ENCODE results near the gene OAT.
A peak's percentile ranks its signal among the peaks of the same experiment; 100 is the strongest.
"Not testable (repeated sequence)": the region's sequence is repeated elsewhere in the genome, so short reads cannot be mapped to it uniquely, and the experiment has no call there.

The OAT gene

DNA sequence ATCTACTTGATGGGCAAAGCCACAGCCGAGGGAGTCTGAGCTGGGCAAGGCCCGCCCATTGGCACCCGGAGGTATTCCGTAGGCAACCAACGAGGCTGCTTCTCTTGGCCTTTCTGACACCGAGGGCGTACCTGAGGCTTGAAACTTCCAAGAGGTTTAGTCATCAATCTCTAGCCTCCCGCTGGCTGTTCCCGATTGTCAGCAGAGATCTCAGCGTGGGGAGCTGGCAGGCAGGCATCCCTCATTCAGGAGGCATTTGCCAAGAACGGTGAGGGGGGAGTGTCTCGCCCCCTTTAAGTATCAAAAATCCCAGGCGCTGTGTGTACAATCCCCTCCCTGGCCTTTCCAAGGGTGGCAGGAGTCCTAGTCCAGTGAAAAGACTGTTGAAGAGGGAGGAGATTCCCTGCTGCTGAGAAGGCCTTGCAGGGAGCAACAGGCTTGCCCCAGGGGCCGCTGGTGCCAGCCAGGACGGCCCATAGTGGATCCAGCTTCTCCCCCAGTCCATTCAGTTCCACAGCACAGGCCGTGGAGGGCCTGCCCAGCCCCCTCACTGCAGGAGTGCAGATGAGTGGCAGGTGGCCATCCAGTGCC lies 39.7 kb downstream of the OAT start:
- peak; percentile 72 for DNase-seq (ENCODE audit: low spot score)

DNA sequence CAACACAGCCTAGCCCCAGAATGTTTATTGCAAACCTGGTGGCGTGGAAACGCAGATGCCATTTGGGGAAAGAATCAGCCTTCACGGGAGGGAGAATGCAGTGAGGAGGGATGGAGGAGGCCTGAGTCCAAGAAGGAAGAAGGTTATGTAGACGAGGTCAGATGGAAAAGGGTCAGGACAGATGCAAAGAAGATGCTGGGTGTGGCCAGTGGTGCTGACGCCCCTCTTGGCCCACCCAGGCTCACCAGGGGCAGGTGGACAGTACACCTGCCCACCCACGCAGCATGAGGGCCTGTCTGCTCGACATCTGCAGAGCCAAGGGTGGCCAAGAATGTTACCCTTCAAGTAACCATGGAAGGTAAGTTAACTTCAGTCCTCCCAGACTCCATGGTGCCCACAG lies 40.5 kb downstream of the OAT start:
- DNase-seq (ENCODE audit: low spot score): no peak

GRCh38 chr10:124377101-124377500 lies 41.6 kb downstream of the OAT start:
- DNase-seq (ENCODE audit: low spot score): no peak

- DNase-seq (ENCODE audit: low spot score): no peak
Observed at GRCh38 chr10:124376411-124376810, 42.3 kb downstream of the OAT start.

DNA sequence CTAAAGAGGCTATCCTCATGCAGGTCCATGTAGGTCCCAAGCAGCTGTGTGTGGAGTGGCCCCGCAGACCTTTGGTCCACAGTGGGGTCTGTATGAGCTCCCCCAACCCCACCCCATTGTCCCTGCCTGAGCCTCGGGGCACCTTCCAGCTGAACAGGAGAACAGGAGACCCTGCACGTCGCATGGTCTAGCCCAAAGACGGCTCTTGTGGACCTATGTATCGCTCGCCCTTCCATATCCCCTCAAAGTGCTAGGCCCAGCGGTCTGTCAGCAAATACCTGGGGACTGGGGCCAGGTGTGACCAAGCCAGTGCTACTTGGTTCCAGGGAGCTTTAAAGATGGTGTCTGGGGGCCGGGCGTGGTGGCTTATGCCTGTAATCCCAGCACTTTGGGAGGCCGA lies 43.0 kb downstream of the OAT start:
- DNase-seq (ENCODE audit: low spot score): no peak

DNA sequence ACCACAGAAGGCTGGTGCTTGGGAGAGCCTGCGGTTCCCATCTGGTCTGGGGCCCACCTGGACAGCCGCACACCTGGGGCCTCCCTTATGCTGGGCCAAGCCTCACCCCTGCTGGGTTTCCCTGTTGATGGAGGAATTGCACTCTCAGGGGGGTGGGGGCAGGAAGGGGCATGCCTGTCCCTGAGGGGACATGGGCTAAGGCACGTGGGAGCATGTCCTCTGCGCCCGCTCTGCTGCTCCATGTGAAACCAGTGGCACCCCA lies 43.4 kb downstream of the OAT start:
- DNase-seq (ENCODE audit: low spot score): no peak

GRCh38 chr10:124374535-124375352 lies 44.0 kb downstream of the OAT start:
- DNase-seq (ENCODE audit: low spot score): no peak

DNA sequence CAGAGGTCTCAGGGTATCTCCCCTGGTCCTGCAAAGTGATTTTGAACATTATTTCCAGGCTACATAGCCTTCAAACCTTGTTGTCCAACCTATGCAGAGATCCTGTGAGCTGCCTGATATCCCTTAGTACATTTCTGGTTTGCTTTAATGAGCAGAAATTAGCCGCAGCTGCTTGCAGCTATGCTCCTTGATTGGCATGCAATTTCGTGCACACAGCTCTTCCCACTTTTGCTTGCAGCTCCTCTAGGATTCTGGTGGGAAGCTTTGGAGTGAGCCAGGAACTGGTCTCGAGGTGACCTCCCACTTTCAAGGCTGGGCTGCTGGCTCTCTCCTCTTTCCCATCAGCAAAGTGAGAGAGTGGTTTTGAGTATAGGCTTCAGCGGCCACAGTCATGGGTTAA lies 45.8 kb downstream of the OAT start:
- DNase-seq (ENCODE audit: low spot score): peak; percentile 20

DNA sequence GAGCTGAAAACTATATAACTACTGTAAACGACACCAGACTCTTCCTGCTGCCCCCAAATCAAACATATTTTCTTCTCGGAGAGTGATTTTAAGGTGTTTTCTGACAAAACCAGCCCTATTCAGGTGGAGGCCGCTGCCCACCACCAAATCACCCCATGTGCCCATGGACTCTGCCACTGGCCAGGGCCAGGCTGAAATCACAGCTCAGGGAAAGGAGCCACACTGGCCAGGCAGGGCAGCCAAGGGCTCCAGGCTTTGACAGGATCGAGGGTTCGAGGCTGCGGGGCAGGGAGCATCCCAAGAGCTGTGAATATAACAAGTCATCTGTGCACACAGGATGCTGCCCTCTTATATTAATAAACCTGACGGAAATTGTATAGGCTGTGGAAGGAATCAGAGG lies 48.3 kb downstream of the OAT start:
- DNase-seq (ENCODE audit: low spot score): no peak

DNA sequence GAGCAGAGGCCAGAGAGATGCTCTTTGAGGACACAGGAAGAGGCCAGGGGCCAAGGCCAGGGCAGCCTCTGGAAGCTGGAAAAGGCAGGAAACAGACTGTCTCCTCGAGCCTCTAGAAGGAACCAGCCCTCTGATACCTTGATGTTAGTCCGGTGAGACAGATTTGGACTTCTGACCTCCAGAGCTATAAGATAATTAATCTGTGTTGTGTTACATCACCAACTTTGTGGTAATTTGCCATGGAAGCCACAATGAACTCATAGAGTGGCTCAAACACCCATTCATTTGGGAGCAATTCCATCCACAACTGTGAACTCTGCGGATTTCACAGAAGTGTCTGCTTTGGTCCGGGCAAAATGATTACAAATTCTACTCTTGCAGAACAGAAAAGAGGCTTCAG lies 48.7 kb downstream of the OAT start:
- DNase-seq (ENCODE audit: low spot score): no peak

DNA sequence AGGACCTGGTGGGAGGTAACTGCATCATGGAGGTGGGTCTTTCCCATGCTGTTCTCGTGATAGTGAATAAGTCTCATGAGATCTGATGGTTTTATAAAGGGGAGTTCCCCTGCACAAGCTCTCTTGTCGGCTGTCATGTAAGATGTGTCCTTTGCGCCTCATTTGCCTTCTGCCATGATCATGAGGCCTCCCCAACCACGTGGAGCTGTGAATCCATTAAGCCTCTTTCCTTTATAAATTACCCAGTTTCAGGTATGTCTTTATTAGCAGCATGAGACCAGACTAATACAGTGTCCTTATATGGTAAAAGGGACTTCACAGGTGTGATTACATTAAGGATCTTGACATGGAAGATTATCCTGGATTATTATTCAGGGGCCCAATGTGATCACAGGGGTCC lies 49.2 kb downstream of the OAT start:
- DNase-seq (ENCODE audit: low spot score): not testable (repeated sequence)

- DNase-seq (ENCODE audit: low spot score): no peak
Observed at GRCh38 chr10:124369066-124369465, 49.7 kb downstream of the OAT start.

DNA sequence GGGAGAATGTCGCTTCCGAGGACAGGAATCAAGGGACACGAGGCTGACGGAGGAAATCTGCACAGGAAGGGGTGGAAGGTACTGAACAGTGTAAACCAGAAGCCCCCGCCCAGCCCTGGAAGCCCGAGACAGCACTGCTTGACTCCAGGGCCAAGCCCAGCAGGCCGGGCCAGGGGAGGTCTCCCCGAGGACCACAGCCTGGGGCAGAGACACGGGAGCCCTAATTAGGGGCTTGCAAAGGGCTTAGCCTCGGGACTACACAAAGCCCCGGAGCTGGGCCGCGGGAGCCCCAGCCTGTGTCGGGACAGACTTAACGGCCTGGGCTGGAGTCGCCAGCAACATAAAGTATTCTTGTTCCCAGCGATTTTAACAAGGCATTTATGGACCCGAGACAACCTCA lies 50.8 kb downstream of the OAT start:
- DNase-seq (ENCODE audit: low spot score): no peak

GRCh38 chr10:124367414-124367813 lies 51.3 kb downstream of the OAT start:
- no peak for DNase-seq (ENCODE audit: low spot score)

GRCh38 chr10:124366825-124367224 lies 51.9 kb downstream of the OAT start:
- no peak for DNase-seq (ENCODE audit: low spot score)

GRCh38 chr10:124366343-124366742 lies 52.4 kb downstream of the OAT start:
- no peak for DNase-seq (ENCODE audit: low spot score)

- DNase-seq (ENCODE audit: low spot score): no peak
Observed at GRCh38 chr10:124364674-124365073, 54.0 kb downstream of the OAT start.

DNA sequence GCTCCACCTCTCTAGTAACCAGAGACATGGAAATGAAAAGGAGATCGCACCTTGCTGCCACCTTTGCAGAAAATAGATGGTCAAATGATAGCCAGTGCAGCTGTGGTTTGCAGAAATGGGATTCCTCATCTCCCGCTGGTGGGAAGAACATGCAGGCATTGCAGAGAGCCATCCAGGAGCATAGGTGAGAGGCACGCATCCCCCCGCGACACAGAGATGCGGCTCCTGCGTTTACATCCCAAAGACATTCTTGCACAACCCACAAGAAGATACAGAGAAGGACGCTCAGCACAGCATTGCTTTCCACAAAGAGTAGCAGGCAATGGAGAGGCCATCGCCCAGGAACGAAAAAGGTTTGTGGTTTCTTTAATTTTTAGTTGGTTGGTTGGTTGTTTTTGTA lies 56.2 kb downstream of the OAT start:
- DNase-seq (ENCODE audit: low spot score): no peak

- no peak for DNase-seq (ENCODE audit: low spot score)
Observed at GRCh38 chr10:124359336-124359832, 59.3 kb downstream of the OAT start.

DNA sequence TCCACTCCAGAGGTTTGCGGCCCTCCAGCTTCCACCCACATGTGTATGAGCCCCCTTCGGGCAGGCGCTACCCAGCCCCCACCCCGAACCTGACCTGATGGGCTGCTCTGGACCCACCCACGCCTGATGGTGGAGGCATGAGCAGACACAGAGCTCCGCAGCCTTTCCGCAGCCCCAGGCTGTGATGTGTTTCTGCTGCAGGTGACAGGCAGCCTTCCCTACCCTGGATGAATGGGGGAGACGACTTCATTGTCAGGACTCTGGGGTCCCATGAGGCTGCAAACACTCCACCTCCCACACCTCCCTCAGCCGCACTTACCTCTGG lies 61.2 kb downstream of the OAT start:
- DNase-seq (ENCODE audit: low spot score): no peak

GRCh38 chr10:124356701-124357560 lies 61.8 kb downstream of the OAT start:
- DNase-seq (ENCODE audit: low spot score): no peak

DNA sequence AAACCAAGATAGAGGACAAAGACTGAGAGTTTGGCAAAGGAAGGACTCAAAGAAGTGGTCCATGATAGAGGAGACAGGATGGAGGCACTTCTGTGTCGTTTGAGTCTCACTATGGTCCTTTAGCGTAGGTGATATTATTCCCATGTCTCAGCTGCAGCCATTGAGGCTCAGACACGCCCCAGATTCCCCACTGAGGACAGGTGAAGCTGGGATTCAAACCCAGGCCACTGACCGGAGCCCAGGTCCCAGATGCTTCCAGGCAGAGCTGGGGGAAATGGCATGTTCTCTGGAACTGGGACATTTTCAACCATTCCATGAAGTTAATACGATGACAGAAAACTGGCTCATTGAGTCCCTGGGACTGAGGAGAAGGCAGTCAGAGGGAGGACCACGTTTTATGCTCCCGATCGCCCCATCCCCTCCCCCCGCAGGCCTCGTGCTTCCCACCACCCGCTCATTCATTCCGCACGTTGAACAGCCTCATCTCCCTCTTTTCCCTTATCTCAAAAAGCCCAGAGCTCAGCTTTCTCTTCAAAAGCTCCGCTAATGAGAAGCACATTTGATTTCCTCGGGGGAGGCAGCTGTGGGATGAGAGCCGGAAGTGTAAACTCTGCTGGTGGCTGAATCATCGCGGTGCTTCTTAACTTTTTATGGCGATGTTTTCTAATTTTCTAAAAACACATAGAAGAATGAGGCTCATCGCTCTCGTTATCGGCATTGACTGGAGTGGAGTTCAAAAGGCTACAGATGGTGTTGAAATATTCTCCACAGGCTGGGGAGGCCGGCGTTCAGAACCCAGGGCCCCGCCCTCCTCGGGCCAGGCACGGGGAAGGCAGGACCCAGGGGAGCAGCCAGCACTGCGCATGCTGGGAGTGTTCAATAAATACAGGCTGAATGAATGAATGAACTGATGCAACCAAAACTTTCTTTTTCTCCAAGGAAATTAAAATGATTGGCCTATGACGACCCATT lies 64.0 kb downstream of the OAT start:
- no peak for DNase-seq (ENCODE audit: low spot score)
